ENCODE data around the gene C16orf86.

DNA sequence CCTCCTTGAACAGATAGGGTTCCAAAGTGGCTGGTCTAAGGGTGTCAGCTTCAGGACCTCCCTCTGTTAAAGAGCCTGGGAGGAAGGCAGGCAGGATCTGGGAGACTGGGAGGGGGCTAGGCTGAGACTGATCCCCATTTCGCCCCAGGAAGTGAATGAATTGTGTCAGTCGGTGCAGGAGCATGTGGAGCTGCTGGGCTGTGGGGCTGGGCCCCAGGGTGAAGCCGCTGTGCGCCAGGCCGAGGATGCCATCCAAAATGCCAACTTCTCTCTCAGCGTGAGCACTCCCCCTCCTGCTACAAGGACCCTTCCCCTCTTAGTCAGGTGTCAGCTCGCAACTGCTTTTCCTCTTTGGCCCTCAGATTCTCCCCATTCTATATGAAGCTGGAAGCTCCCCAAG is 15.6 kb upstream of the C16orf86 start:
- TF ChIP-seq, protein P1, sequence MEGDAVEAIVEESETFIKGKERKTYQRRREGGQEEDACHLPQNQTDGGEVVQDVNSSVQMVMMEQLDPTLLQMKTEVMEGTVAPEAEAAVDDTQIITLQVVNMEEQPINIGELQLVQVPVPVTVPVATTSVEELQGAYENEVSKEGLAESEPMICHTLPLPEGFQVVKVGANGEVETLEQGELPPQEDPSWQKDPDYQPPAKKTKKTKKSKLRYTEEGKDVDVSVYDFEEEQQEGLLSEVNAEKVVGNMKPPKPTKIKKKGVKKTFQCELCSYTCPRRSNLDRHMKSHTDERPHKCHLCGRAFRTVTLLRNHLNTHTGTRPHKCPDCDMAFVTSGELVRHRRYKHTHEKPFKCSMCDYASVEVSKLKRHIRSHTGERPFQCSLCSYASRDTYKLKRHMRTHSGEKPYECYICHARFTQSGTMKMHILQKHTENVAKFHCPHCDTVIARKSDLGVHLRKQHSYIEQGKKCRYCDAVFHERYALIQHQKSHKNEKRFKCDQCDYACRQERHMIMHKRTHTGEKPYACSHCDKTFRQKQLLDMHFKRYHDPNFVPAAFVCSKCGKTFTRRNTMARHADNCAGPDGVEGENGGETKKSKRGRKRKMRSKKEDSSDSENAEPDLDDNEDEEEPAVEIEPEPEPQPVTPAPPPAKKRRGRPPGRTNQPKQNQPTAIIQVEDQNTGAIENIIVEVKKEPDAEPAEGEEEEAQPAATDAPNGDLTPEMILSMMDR (IDR thresholded peaks at IDR 0.05 in 2 of 3, conservative IDR thresholded peaks at IDR 0.05 in 1 of 3; ENCODE audit: borderline replicate concordance in 1 of 3, insufficient read depth in 1 of 3, low read depth in 2 of 3, low read length in 2 of 3), result no peak
- TF ChIP-seq CEBPB (IDR thresholded peaks at IDR 0.05; ENCODE audit: low read depth), result no peak

Data from HCT116 (cell line).